ENCODE results near the gene FOSL2.

DNA sequence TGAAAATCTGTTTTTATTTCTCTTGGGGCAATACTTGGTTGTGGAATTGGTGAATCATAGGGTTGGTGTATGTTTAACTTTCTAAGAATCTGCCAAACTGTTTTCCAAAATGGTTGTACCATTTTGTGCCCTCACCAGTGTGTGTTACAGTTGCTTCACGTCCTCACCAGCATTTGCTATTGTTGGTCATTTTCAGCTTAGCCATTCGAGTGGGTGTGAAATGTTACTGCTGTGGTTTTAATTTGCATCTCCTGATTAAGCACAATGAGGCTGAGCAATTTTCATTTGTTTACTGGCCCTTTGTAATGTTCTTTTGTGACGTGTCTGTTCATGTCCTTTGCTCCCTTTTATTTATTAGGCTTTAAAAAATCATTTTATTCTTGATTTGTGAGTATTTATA, 49.7 kb downstream of the FOSL2 start:
- TF ChIP-seq CTCF (IDR thresholded peaks at IDR 0.05) (no peak), EZH2 (IDR thresholded peaks at IDR 0.05; ENCODE audit: borderline replicate concordance, insufficient read depth, low read depth, low read length, poor library complexity, severe bottlenecking) (no peak)
